HG03103 (cell line): ENCODE results near the gene SCD5.

ENCODE experiments used
- ATAC-seq: cut with Tn5 transposase; IDR thresholded peaks from one replicate; pipeline ENCODE4 v1.9.1; 2021; ENCODE audit warnings: low read depth; ENCODE audit not compliant: unreplicated experiment

SCD5 gene

DNA sequence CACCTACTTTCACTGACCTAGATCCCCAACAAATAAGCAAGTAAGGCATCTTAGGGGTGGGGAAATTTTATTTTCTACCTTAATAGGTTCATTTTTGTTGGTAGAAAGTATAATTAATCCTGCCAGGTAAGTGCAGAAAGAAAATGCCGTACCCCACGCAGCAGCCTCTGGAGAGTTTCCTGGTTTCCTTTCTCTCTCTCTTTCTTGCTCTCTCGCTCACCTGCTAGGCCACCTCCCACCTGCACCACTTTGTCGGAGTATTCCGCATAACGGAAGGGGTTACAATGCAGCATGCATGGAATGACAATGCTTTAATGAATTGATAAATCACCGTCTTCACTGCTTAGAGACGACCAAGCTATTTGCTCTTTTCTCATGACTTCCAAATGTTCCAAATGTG lies 101.0 kb downstream of the SCD5 start:
- no peak for ATAC-seq

DNA sequence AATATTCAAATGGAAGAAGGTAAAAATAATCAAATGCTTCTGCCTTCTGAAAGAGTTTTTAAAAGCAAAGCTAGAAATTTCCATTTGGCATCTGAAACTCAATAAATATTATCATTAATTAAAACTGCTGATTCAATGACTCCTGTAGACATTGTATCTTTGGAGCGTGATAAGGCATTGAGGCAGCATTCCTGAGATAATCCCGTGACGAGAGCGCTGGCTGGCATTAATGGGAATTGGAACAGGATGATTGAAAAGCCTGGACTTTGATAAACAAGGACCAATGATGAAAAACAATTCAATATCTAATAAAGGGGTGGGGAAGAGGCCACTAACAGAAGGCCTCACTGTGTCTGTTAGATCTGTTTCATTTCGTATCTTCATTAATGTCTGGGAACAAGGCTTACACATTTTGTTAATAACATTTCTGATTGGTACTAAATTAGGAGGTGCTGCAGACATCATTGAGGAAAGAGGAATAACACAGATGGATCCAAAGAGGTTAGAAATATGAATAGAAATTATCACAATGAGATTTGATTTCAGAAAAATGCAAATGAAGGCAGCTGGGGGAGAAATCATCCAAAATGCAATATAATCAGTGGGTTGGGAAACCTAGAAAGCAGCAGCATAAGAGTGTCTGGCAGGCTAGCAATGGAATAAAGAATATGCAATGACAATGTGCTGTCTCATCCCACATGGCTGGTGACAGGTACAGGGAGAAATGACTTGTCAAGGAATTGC lies 102.3 kb downstream of the SCD5 start:
- ATAC-seq = no peak

DNA sequence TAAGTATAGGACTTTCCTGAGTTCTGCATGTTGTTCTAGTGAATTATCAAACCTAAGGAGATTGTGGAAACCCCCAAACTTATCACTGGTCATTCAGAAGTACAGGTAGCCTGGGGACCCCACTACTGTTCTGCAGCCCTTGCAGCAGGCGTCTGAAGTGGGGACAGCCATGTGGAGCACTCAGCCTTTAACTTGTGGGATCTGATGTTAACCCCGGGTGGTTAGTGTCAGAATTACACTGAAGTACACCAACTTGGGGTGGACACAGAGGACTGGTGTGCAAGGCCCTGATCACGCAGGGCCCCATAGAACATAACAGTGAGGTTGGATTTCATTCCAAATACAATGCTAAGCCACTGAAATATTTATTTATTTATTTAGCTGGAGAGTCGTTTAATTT lies 103.7 kb downstream of the SCD5 start:
- no peak for ATAC-seq

DNA sequence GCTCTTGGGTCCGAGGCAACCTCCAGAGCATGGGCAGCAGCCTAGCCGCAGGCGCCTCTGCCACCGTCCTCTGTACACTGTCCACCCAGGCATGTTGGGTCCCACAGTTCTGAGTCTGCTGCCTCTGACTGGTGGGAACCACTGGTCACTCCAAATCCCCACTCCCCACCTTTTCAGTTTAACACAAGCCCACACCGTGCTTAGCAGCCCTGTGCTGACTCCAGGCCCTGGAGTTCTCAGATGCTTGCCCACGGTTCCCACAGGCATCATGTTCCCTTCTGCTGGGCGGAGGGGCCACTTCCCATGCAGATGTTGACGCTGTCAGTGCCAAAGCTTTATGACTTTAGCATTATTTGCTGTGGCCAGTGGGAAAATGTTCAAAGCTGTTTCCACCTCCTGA lies 104.5 kb downstream of the SCD5 start:
- ATAC-seq = no peak

DNA sequence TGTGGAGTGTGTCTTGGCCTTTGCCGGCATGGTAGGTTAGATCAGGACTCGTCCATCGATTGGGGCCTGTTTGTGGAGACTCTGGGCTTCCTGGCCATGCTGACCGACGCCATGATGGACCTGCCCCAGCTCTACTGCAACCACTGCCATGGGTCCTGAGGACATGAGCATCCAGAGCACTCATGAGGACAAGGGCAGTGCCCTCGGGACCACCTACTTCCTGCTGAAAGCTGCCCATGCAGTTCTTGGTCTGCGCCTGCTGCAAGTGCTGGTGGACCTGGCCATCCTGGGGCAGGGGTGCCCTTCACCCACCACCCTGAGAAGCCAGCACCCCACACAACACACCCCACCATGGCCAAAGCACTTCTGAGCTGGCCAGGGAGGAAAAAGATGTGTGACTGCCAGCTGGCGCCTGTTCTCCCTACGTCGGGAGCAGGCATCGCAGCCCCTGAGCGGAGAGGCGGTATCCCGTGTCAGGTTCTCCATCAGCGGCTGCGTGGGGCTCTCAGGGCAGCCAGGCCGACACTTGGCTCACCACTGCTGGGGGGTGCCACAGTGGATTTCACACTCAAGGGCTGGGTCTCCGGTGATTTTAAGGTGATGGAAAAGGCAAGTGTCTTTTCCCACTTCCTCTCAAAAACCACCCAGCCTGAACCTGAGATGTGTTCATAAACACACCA lies 106.4 kb downstream of the SCD5 start:
- no peak for ATAC-seq

DNA sequence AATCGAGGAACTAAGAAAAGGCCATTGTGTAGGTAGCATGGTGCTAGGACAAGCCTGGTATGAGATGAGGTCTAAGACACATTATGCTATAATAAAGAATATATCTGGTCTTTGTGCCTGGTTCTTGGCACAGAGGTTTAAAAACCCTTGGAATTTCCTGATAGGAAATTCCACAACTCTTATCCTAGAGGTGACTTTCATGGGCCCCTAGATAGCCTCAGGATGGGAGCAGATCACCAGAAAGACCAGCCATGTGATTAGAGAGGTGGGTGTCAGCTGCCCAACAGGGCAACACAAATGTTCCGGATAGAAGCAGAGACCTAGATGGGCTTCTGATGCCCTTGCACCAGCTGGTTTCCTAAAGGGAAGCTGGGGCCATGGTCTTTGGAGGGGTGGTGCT lies 107.2 kb downstream of the SCD5 start:
- ATAC-seq = no peak

DNA sequence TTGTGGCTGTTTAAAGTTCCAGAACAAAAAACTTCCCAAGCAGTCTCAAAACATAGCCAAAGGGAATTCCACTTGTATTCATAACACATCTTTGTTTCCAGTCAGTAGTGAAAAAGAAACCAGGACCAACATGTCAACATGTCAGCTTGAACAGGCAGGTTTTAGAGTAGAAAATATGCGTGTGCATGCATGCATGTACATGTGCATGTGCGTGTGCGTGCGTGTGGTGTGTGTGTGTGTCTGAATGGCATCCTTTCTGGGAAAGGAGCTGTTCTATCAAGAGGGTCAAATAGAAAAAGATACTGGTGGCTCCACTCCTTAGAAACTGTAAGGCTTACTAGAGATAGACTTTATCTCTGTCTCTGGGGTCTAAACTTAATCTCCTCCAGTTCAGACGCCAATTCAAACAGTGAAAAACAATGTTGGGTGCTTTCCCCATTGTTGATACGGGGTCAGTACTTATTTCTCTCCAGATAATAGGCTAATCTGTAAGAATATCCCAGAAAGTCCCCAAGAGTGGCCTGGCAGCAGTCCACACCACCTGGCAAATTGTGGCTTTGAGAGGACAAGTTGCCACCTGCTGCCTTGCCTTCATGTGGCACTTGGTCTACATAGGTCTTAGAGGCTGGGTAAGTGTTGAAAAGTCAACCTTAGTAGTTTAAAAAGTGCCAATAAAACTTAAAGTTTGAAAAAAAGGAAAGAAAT lies 110.4 kb downstream of the SCD5 start:
- ATAC-seq = no peak

DNA sequence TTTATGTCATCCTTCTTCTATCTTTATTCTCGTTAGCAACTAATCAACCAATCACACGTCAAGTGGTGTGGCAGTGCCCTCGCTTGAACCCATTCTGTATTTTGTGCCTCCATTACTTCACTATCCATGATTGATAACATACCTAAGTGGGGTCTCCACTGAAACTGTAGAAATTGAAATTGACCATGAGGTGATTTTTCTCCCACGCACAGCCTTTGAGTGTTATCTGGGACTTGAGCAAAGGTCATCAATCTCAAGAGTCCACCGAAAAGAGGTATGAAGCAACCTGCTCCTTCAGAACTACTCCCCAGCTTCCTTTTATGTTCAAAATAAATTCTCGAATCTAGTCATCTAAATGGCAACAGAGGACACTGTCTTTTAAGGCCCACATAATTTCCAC lies 111.1 kb downstream of the SCD5 start:
- ATAC-seq = no peak

DNA sequence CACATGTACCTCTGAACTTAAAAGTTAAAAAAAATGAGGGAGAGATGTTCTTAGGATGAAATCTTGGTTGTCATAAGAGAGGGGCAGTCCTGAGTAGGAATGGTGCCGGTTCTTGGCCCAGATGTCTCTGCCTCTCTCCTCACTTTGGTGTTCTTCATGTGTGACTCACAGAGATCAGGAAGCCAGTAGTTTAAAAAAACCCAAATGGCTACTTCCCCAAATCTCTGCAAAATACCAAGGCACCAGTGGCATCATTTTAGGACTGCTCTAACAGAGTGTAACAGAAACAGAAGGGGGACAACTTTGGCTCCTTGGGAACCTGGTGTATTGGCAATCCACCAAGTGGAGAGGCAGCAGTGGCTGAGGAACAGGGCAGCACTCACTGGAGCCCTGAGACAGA lies 116.8 kb downstream of the SCD5 start:
- no peak for ATAC-seq

DNA sequence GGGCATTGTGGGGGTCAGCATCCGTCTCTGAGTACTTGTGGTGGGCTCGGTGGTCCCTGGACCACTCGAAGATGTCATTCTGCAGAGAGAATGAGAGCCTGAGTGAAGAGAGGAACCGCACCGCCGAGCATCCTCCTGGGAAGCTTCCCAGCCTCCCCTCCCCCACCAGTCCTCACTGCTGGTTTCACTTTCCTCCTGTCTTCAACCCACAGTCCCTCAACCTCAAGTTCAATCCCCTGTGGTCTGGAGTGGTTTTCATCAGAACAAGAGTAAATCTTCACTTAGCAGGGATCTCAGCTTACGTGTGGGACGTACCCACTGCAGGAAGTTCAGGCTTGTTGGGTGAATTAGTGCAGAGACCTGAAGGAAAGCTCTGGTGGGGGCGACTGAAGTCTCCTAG lies 117.8 kb downstream of the SCD5 start:
- ATAC-seq = no peak

DNA sequence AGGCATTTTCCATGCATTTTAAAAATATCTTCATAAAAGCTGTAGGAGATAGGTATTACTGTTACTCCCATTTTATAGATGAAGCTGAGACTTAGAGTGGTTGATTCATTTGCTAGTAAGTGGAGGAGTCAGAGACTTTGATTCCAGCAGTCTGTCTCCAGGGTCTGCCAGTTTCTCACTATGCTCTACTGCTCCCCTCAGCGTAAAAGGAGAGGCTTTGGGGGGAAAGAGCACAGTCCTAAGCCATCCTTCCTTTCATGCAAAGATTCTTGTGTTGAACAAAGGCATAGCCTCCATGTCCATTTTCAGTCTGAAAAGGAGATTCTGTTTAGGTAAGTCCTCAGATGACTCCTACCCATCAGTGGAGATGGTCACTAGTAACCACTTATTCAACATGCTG lies 119.1 kb downstream of the SCD5 start:
- no peak for ATAC-seq

DNA sequence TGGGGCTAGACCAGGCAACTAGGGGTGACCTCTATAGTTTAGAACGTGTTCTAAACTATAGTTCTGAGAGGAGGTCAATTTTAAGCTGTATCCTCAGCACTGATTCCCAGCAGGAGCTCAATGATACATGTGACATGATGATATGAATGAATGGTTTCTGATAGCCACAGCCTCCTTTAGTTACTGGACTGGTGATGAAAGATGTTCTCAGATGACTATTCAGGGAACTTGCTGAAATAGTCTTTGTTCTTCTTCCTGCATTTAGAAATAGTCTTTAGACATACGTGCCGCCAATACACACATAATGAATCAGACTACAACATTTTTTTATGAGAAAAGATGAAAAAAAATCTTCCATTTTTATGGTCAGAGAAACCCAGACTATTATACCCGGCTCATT lies 120.5 kb downstream of the SCD5 start:
- no peak for ATAC-seq

DNA sequence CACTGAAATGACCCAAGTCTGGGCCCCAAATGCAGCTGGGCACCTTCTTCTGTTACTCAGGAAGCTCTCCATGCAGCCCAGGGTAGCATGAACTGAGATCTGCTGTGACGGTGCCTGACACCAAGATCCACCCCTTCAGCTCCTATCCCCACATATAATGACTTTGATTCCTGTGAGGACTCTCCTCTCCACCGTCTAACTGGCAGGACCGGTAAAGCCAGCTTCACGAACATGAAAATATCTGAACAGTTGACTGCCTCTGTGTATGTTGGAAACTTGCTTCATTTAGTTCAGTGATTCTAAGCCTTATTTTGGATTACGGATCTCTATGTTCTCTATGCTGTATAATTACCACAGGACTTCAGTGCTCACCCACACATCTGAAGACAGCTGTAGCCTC lies 121.3 kb downstream of the SCD5 start:
- no peak for ATAC-seq

DNA sequence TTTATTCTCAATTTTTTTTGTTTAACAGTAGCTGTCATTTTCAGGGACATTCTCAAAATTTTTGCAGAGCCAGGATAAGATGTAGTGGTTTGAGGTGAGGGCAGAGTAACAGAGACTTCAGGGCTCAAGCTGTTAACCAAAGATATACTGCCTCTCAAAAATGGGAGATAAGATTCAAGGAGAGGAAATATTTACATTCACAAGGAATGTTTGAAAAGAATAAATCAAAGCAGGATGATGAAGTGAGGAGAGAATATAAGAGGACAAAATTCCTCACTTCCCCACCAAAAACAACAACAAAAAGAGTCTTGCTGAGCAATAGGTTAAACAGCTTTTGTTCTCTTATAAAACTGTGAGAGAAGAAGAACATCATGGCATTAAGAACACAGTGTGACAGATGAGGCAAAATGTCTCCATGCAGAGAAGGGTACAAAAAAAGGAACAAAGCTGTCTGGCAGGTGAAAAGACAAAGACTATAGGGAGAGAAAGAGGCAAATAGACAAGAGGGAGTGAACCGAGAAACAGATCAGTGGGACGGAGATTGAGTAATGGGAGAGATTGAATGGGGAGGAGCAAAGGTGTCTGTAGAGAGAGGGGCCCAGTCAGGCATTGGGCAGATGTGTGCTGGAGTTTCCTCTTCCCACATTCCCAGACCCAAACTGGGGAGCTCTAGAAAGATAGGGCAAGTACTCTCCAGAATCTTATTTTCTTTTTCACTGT lies 130.7 kb downstream of the SCD5 start:
- ATAC-seq = no peak

DNA sequence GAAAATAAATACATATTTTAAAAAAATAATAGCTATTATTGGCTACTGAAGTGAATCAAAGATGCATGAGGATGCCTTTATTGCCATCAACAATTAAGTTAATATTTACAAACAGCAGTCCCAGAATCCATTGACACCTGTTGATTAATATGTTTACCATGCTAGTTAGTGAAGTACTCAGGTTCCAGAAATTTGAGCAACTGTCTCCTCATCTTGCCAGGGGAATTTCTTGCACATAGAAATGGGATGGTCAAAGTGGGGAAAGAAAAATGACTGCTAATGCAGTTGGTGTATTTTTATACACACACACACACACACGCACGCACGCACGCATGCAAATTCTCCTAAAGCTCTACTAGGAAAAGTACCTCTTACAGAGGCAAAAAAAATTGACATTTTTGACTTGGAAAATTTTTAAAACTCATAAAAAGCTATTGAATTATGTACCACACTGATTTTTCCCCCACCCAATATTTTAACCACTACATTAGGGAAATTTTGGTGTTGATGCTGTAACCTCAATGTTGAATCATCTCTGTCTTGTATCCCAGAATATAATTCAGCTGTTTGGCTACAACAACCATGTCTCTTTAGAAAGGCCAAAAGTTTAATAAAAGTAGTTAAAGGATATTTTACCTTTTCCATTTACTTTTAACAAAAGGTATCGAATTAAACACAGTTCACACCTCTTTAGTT lies 131.5 kb downstream of the SCD5 start:
- ATAC-seq = no peak

DNA sequence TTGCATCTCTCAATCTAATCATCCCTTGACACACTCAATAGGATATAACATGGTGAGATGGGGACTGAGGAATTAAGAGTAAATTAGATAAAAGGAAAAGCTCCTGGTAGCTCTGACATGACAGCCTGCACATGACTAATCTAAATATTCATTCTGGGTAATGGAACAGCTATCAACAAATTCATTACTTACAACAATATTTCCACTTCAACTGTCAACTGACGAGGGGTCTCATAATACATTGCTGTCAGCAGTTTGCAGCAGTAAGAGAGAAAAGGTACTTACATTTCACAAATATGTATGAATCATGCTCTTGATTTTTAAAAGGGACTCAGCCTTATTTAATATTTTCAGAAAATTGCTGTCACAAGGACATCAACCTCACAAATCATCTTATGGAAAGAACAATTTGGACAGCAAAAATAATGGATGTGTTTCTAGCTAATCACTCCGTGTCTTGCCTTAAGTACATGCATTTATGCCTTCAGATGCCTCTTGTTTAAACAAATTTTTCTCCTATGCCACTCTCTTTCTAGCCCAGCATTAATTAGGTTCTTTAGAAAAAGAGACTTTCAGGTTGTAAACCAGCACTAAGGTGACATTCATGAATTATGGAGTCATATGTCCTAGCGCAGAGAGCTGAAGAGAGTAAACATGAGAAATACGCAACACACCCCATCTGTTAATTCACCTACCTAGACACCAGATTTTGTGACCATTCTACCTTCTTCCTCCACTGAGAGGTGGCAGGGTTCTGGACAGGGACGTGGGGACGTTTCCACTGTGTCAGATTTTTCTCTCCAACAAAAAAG lies 137.2 kb downstream of the SCD5 start:
- no peak for ATAC-seq

DNA sequence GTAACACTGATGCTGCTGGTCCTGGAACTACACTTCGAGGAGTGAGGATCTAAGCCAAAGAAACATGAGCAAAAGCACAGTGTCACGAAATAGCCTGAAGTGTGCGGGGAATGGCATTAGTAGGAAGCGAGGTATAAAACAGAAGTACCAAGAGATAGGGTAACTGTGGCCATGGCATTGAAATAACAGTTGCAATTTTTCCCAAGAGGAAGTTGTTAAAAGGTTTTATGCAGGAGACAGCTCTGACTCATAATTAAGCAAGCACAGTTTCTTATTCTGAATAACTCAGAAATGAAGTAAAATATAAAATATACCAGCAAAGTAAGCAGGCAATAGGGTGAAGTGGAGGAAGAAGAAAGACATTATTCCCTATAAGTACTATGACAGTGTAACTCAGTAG lies 146.5 kb downstream of the SCD5 start:
- no peak for ATAC-seq

DNA sequence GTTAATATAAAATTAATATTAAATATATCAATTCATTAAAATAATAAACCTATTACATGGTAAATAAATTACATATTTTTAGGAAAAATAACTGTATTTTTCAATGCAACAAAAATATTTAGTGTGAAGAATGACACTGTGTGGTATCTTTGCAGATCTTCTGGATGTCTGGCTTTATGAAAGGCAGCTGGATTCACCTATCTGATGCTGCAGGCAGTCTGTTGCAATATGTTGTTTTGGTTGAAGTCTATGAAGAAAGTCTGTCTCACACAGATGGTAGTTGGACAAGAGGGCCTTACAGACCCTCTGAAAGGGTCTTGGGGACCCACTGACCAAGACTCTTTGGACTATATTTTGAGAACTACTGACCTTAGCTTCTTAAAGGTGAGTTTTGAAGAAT lies 147.7 kb downstream of the SCD5 start:
- no peak for ATAC-seq

DNA sequence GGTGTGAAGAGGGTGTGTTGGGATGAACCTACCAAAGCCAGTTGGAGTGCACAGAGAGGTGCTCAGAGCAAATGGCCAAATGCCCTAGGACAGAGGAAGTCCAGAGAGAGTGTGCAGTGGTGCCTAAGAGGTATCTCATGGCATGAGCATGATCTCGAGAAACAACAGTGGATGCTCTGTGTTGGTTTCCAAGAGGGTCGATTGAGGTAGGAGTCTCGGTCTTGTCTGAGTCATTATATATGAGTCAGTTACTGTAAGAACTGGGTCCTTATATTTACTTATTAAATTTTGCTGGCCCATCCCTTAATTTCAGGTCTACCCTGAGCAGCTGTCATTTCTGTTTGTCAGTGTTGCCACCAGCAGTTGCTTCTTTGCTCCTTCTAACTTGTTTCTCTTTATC lies 150.2 kb downstream of the SCD5 start:
- ATAC-seq = no peak
